HepG2 (cell line): ENCODE measurements around the gene PIK3IP1. TPM values are rescaled to one million over a fixed set of nuclear protein-coding genes. Genes with fewer than 3 reads are reported as not detected.

Experiments used
- ATAC-seq: fragments of 200-7000 bp; cut with Tn5 transposase; 3 replicates; pipeline ENCODE4 v1.9.1; 2020; ENCODE audit warnings: mild to moderate bottlenecking, moderate library complexity
- BruUV-seq: library from RNA; stranded (reverse); fragments of 400-500 nt; replicated peaks from 2 replicates; lab custom pipeline; 2021; lab: Mats Ljungman, UMichigan
- CTCF ChIA-PET: fragments of 300-600 bp; formaldehyde crosslinking; extraction: SDS; loops from one replicate; lab custom pipeline; 2021; ENCODE audit warnings: low total read pairs, inconsistent platforms, low intra/inter-chr PET ratio; lab: Yijun Ruan, JAX
- POLR2A ChIA-PET: fragments of 350-600 bp; sonication (Branson Sonifier 250); formaldehyde crosslinking; loops from one replicate; lab custom pipeline; 2020; ENCODE audit warnings: antibody characterized with exemption, inconsistent platforms; lab: Yijun Ruan, JAX
- DNase-seq: peaks from one replicate; pipeline ENCODE4 v3.0.0-alpha.2; 2015; ENCODE audit warnings: low spot score
- FAIRE-seq: peaks from 3 replicates; lab custom pipeline; 2011; peaks lifted over from hg19 to GRCh38; lab: Jason Lieb, UNC
- H2AFZ ChIP-seq: one replicate; pipeline ENCODE4 v1.6.1; 2011; ENCODE audit warnings: low read length, inconsistent platforms
- H3K27ac ChIP-seq: fragments of 300-600 bp; 3 replicates; pipeline ENCODE4 v1.8.0; 2011; ENCODE audit warnings: mixed run types, mild to moderate bottlenecking, mixed read lengths, low read length, inconsistent platforms; ENCODE audit not compliant: insufficient read depth; ENCODE audit errors: extremely low read length
- H3K27me3 ChIP-seq, 2 experiments: fragments of 200-600 bp in 1 of 2; 2 replicates in 1 of 2; 3 replicates in 1 of 2; pipeline versions ENCODE4 v1.6.0 to v1.8.0; 2011; ENCODE audit warnings: low read length in 2 of 2, mild to moderate bottlenecking in 2 of 2, moderate library complexity in 2 of 2, inconsistent platforms in 1 of 2; ENCODE audit not compliant: insufficient read depth in 2 of 2, control insufficient read depth in 1 of 2
- H3K36me3 ChIP-seq, 2 experiments: fragments of 200-600 bp in 1 of 2; replicated peaks in 1 of 2; 2 replicates in 1 of 2; 3 replicates in 1 of 2; pipeline versions ENCODE4 v1.5.1 to v1.8.0; 2011; ENCODE audit warnings: low read length in 2 of 2, inconsistent platforms in 1 of 2; ENCODE audit not compliant: insufficient read depth in 2 of 2, control insufficient read depth in 1 of 2
- H3K4me1 ChIP-seq: 2 replicates; pipeline ENCODE4 v1.5.1; 2012; ENCODE audit warnings: low read length, inconsistent platforms; ENCODE audit not compliant: insufficient read depth
- H3K4me2 ChIP-seq: 2 replicates; pipeline ENCODE4 v1.6.0; 2011; ENCODE audit warnings: low read depth, low read length, inconsistent platforms
- H3K4me3 ChIP-seq, 3 experiments: fragments of 200-600 bp in 1 of 3; sonication (generic), shearing (Covaris generic) in 1 of 3; replicated peaks in 1 of 3; 2 replicates each; pipeline ENCODE4 v1.5.1; 2011 to 2016; ENCODE audit warnings: low read length in 3 of 3, inconsistent platforms in 2 of 3, low read depth in 2 of 3, mild to moderate bottlenecking in 2 of 3, control low read depth in 1 of 3, mixed read lengths in 1 of 3; ENCODE audit not compliant: insufficient read depth in 1 of 3
- H3K79me2 ChIP-seq: one replicate; pipeline ENCODE4 v1.6.1; 2011; ENCODE audit warnings: low read length, inconsistent platforms; ENCODE audit not compliant: insufficient read depth
- H3K9ac ChIP-seq: 2 replicates; pipeline ENCODE4 v1.6.0; 2011; ENCODE audit warnings: mild to moderate bottlenecking, low read depth, low read length, inconsistent platforms; ENCODE audit not compliant: insufficient read depth
- H3K9me3 ChIP-seq: 2 replicates; pipeline ENCODE4 v1.5.1; 2012; ENCODE audit warnings: mild to moderate bottlenecking, low read length
- H4K20me1 ChIP-seq: 2 replicates; pipeline ENCODE4 v1.6.0; 2011; ENCODE audit warnings: inconsistent platforms, mild to moderate bottlenecking, low read length, moderate library complexity; ENCODE audit not compliant: insufficient read depth
- ARID2 ChIP-seq: sonication (generic); formaldehyde crosslinking; IDR thresholded peaks from 2 replicates; pipeline ENCODE4 v1.8.1; 2022; ENCODE audit warnings: mild to moderate bottlenecking, missing genetic modification reagents, borderline replicate concordance
- ATAD3A ChIP-seq: sonication (generic); formaldehyde crosslinking; IDR thresholded peaks from 2 replicates; pipeline ENCODE4 v1.4.0; 2020; ENCODE audit warnings: missing genetic modification reagents
- EEA1 ChIP-seq: sonication (generic); formaldehyde crosslinking; IDR thresholded peaks from 2 replicates; pipeline ENCODE4 v1.5.1; 2020; ENCODE audit warnings: mild to moderate bottlenecking, missing genetic modification reagents, borderline replicate concordance
- HOXA5 ChIP-seq: sonication (generic); formaldehyde crosslinking; IDR thresholded peaks from 2 replicates; pipeline ENCODE4 v1.4.0; 2020; ENCODE audit warnings: missing genetic modification reagents
- KMT2B ChIP-seq: IDR thresholded peaks from 2 replicates; pipeline ENCODE4 v1.6.1; 2016; ENCODE audit warnings: missing genetic modification reagents, missing compliant biosample characterization
- NCOA2 ChIP-seq: sonication (generic); formaldehyde crosslinking; IDR thresholded peaks from 2 replicates; pipeline ENCODE4 v1.8.0; 2022; ENCODE audit warnings: inconsistent platforms
- RARA ChIP-seq: IDR thresholded peaks from 2 replicates; pipeline ENCODE4 v1.6.1; 2016; ENCODE audit warnings: missing genetic modification reagents, missing compliant biosample characterization
- RBM22 ChIP-seq: fragments of 200-400 bp; formaldehyde crosslinking; optimal IDR thresholded peaks from 2 replicates; pipeline ENCODE3; 2017; ENCODE audit warnings: mild to moderate bottlenecking, low read length, moderate library complexity
- SMARCE1 ChIP-seq: fragments of 450-650 bp; IDR thresholded peaks from 2 replicates; pipeline ENCODE4 v1.6.1; 2017; ENCODE audit warnings: borderline replicate concordance
- WGBS: methylation state at CpG from one replicate; pipeline ENCODE4 v1.1.6; 2017; ENCODE audit warnings: low lambda C conversion rate; 5-methylcytosine and 5-hydroxymethylcytosine counted together
- in situ Hi-C: cut with HindIII; loops from 2 replicates; pipeline ENCODE4 v1.10.0; 2017; ENCODE audit warnings: low pct_unique_long_range_greater_than_20kb; ENCODE audit not compliant: extremely low pct_ligation_motif_present
- intact Hi-C: fragments of 100-400 bp; cut with micrococcal nuclease; formaldehyde crosslinking; loops from one replicate; pipeline ENCODE4 v1.10.0; 2022; ENCODE audit not compliant: unreplicated experiment
- polyA plus RNA-seq, 8 experiments: library from polyadenylated mRNA; depleted of rRNA in 3 of 8; stranded (reverse) in 7 of 8; unstranded in 1 of 8; fragments of >200 nt; fragmentation: Illumina TruSeq in 4 of 8; extraction: Trizol in 4 of 8; gene quantifications; 2 replicates each; pipeline versions ENCODE4 v1.2.1 to v1.2.3, GENCODE V29; 2011 to 2016; ENCODE audit warnings: low read depth in 4 of 8, missing spikeins in 1 of 8, mixed read lengths in 1 of 8; ENCODE audit not compliant: insufficient read depth in 1 of 8
- total RNA-seq, 5 experiments: library from RNA; depleted of rRNA; stranded (reverse); fragments of >200 nt; fragmentation: Illumina TruSeq; extraction: Trizol; gene quantifications; 2 replicates each; pipeline ENCODE4 v1.2.3, GENCODE V29; 2016; ENCODE audit warnings: low read depth in 1 of 5
- TF ChIP-seq, protein P1 (sequence below): sonication (generic); formaldehyde crosslinking; IDR thresholded peaks from 2 replicates; pipeline ENCODE4 v1.8.1; 2023; ENCODE audit warnings: missing genetic modification reagents, mild to moderate bottlenecking, borderline replicate concordance
- TF ChIP-seq, protein P2 (sequence below): sonication (generic); formaldehyde crosslinking; IDR thresholded peaks from 2 replicates; pipeline ENCODE4 v1.5.0; 2020; ENCODE audit warnings: mild to moderate bottlenecking, missing genetic modification reagents
- TF ChIP-seq, protein P3 (sequence below): sonication (generic); formaldehyde crosslinking; IDR thresholded peaks from 2 replicates; pipeline ENCODE4 v1.5.0; 2020; ENCODE audit warnings: missing genetic modification reagents
- TF ChIP-seq, protein P4 (sequence below): sonication (generic); formaldehyde crosslinking; IDR thresholded peaks from 2 replicates; pipeline ENCODE4 v1.4.0; 2020; ENCODE audit warnings: missing genetic modification reagents
- TF ChIP-seq, protein P5 (sequence below), 2 experiments: sonication (generic) in 1 of 2; formaldehyde crosslinking in 1 of 2; IDR thresholded peaks; 2 replicates each; pipeline versions ENCODE4 v1.5.1 to v1.6.1; 2011 to 2020; ENCODE audit warnings: borderline replicate concordance in 1 of 2, low read depth in 1 of 2, low read length in 1 of 2, mild to moderate bottlenecking in 1 of 2, missing genetic modification reagents in 1 of 2, moderate library complexity in 1 of 2

PIK3IP1 gene
- total and polyA plus RNA-seq, 2 of the 13 experiments (the other 11 are each of a cell fraction or from before 2014, with no cell fraction given), result 1.3 to 2.5 TPM

DNA sequence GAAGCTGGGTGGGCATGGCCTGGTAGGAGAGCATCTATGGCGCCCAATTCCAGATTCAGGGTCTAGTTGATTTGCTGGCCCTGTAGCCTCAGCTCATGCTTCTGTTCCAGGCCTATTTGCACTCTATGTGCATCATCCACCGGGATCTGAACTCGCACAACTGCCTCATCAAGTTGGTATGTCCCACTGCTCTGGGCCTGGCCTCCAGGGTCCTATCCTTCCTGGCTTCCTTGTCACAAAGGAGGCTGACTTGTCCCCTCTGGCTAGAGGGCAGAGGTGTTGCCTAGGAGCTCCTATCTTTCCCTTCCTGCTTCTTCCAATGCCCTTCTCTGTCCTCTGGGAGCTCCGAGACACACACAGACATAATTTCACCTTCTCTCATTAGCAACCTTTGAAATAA, 21.3 kb downstream of the PIK3IP1 start (continued):
- TF ChIP-seq, protein P1, sequence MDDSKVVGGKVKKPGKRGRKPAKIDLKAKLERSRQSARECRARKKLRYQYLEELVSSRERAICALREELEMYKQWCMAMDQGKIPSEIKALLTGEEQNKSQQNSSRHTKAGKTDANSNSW, result no peak
- TF ChIP-seq ARID2 (no peak), RARA (CRISPR knock-in tag) (no peak), ATAD3A (no peak), KMT2B (CRISPR knock-in tag) (no peak)
- TF ChIP-seq, protein P2, sequence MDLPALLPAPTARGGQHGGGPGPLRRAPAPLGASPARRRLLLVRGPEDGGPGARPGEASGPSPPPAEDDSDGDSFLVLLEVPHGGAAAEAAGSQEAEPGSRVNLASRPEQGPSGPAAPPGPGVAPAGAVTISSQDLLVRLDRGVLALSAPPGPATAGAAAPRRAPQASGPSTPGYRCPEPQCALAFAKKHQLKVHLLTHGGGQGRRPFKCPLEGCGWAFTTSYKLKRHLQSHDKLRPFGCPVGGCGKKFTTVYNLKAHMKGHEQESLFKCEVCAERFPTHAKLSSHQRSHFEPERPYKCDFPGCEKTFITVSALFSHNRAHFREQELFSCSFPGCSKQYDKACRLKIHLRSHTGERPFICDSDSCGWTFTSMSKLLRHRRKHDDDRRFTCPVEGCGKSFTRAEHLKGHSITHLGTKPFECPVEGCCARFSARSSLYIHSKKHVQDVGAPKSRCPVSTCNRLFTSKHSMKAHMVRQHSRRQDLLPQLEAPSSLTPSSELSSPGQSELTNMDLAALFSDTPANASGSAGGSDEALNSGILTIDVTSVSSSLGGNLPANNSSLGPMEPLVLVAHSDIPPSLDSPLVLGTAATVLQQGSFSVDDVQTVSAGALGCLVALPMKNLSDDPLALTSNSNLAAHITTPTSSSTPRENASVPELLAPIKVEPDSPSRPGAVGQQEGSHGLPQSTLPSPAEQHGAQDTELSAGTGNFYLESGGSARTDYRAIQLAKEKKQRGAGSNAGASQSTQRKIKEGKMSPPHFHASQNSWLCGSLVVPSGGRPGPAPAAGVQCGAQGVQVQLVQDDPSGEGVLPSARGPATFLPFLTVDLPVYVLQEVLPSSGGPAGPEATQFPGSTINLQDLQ (CRISPR knock-in tag), result no peak
- TF ChIP-seq, protein P3, sequence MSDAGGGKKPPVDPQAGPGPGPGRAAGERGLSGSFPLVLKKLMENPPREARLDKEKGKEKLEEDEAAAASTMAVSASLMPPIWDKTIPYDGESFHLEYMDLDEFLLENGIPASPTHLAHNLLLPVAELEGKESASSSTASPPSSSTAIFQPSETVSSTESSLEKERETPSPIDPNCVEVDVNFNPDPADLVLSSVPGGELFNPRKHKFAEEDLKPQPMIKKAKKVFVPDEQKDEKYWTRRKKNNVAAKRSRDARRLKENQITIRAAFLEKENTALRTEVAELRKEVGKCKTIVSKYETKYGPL (CRISPR knock-in tag), result no peak

DNA sequence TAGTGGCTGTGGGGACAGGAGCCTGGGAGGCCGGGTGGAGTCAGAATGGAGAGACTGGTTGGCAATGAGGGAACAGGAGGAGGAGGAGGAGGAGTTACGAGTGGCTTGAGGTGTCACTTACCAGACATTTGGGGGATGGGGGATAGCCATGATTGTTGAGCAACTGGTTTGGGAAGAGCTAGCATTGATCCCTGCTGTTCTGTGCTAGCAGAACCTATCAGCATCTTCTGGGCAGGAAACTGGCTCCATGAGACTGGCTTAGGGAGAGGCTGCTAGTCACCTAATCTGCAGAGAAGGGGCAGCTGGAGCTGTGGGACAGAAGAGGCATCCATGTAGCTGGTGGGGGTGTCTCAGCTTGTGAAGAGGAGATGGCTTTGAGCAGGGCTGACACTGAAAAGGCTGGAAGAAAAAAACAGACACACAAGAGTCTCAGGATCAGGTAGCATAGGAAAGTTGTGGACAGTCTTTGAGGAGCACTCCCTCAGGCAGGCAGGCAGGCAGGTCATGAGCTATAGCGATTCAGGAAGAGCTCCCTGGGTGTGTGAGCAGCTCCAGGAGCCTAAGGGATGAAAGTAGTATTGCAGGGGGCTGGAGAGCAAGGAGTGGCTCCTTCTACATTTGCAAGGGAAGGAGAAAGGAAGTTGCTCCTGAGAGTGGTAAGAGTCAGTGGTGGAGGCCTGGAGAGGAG, 22.3 kb downstream of the PIK3IP1 start:
- Histone ChIP-seq H3K4me1 (peaks cover 23% of the 10 kb centered on the region), H3K36me3 (peaks cover 43 to 78% of the 10 kb centered on the region in 2 experiments), H2AFZ (no peak overlapping the region), H3K27ac (no peak overlapping the region), H3K9ac (no peak overlapping the region), H3K4me3 (no peak overlapping the region), H4K20me1 (peaks cover 7% of the 10 kb centered on the region; the same call in 1 of the 2 replicates), H3K27me3 (no peaks in the 10 kb centered on the region), H3K4me2 (no peak overlapping the region), H3K79me2 (no peaks in the 10 kb centered on the region), H3K9me3 (no peaks in the 10 kb centered on the region)
- in situ Hi-C loops (no loop called here), intact Hi-C loops (no loop called here)
- FAIRE-seq (no peak), ATAC-seq (no peak), DNase-seq (no peak)
- no peak for TF ChIP-seq HOXA5 (CRISPR knock-in tag)
- TF ChIP-seq NCOA2 (CRISPR knock-in tag), result no peak
- TF ChIP-seq, protein P4, sequence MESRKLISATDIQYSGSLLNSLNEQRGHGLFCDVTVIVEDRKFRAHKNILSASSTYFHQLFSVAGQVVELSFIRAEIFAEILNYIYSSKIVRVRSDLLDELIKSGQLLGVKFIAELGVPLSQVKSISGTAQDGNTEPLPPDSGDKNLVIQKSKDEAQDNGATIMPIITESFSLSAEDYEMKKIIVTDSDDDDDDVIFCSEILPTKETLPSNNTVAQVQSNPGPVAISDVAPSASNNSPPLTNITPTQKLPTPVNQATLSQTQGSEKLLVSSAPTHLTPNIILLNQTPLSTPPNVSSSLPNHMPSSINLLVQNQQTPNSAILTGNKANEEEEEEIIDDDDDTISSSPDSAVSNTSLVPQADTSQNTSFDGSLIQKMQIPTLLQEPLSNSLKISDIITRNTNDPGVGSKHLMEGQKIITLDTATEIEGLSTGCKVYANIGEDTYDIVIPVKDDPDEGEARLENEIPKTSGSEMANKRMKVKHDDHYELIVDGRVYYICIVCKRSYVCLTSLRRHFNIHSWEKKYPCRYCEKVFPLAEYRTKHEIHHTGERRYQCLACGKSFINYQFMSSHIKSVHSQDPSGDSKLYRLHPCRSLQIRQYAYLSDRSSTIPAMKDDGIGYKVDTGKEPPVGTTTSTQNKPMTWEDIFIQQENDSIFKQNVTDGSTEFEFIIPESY (CRISPR knock-in tag), result no peak
- TF ChIP-seq SMARCE1, result no peak
- TF ChIP-seq RBM22, result peak; percentile 39
- TF ChIP-seq EEA1, result no peak
- TF ChIP-seq, protein P5, sequence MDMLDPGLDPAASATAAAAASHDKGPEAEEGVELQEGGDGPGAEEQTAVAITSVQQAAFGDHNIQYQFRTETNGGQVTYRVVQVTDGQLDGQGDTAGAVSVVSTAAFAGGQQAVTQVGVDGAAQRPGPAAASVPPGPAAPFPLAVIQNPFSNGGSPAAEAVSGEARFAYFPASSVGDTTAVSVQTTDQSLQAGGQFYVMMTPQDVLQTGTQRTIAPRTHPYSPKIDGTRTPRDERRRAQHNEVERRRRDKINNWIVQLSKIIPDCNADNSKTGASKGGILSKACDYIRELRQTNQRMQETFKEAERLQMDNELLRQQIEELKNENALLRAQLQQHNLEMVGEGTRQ (IDR thresholded peaks at IDR 0.05; ENCODE audit: low read depth, low read length), result no peak
- TF ChIP-seq, protein P5 (CRISPR knock-in tag; IDR thresholded peaks at IDR 0.05; ENCODE audit: borderline replicate concordance), result no peak
- 93% methylated on average over 2 of the region's 3 CpGs for WGBS
- no TSS peak for BruUV-seq
- ChIA-PET POLR2A (no interaction called here), CTCF (interaction anchor here (0.6 kb wide), 1 partner anchor 372 kb away, joined by 3 read pairs; no protein-coding TSS in a partner anchor)
